HG03039 (cell line): ENCODE results near the gene FMNL2.

Source experiments
- ATAC-seq: cut with Tn5 transposase; IDR thresholded peaks from one replicate; pipeline ENCODE4 v1.9.1; 2021; ENCODE audit warnings: mild to moderate bottlenecking, moderate library complexity; ENCODE audit not compliant: unreplicated experiment

Gene FMNL2

DNA sequence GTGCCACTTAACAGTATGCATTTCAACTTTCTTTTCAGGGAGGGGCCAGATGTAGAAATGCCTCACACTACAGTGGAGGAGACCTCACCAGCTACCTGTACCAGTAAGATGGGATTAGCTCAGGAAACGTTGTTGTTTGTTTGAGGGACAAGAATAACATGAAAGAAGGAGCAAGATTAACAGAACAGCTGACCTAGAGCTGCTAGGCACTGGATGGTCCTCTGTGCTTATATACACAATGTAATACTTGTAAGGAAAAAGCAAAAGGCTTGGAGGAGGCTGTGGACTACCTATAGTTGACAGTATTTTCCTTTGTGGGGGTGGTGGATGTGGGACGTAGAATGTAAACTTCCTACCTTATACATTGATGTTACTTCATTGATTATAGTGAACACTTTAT lies 154.4 kb downstream of the FMNL2 start:
- no peak for ATAC-seq

GRCh38 chr2:152490686-152491455 lies 155.9 kb downstream of the FMNL2 start:
- ATAC-seq: no peak

- ATAC-seq: no peak
Measured at GRCh38 chr2:152492131-152492530, 157.2 kb downstream of the FMNL2 start.

GRCh38 chr2:152492911-152493310 lies 157.9 kb downstream of the FMNL2 start:
- ATAC-seq: no peak

- no peak for ATAC-seq
Measured at GRCh38 chr2:152493417-152493816, 158.4 kb downstream of the FMNL2 start.

- no peak for ATAC-seq
Measured at GRCh38 chr2:152493945-152494528, 159.1 kb downstream of the FMNL2 start.

- ATAC-seq: no peak
Measured at GRCh38 chr2:152496371-152496770, 161.4 kb downstream of the FMNL2 start.

GRCh38 chr2:152497481-152498052 lies 162.6 kb downstream of the FMNL2 start:
- ATAC-seq: peak; percentile 37

DNA sequence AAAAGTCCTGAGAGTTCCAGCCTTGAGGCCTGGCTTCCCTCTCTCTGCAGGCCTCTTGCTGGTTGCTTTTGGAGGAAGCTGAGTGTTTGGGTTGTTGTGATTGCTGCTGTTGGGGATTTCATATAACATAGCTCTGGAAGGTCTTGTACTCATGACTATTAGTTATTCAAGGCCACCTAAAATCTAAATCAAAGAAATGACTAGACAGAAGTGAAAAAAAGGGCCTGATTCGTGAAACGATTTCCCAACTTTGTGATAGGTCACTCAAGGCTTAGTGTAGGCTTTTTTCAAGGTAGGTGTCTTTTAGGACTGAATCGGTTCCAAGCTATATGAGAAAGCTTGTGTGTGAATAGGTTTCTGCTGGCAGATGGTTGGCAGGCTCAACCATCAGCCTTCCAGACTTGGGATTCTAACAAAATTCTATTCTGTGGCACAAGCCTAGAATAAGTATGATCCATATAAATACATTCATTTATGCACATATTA lies 164.4 kb downstream of the FMNL2 start:
- no peak for ATAC-seq

DNA sequence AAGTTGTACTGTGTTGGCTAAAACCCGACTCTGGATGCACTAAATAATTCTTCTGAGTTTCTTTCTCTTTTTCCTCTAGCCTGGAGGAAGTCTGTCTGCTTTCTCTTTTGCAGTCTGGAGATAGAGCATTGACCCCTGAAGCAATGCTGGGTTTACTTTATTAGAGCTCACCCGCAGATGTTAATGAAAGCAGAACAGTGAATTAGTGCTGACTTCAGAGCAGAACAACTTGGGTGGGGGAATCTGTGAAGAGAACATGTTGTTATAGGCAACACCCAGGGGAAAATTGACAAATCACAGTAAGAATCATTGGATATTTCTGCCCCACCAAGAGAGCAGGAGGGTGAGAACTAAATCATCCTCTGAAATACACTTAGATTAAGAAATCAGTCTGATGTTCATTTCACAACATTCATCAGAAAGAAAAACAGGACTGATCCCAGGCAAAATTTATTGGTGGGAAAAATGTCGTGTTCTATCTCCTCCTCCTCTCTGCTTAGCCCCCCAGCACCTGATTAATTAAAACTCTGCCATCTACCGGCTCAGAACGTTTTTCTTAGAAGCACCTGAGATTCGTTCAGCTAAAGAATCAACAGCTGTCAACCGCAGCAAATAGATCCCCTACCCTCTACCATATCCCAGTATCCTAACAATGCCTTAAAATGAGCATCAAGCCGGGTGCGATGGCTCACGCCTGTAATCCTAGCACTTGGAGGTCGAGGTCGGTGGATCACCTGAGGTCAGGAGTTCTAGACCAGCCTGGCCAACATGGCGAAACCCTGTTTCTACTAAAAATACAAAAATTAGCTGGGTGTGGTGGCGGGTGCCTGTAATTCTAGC lies 165.1 kb downstream of the FMNL2 start:
- ATAC-seq: no peak

DNA sequence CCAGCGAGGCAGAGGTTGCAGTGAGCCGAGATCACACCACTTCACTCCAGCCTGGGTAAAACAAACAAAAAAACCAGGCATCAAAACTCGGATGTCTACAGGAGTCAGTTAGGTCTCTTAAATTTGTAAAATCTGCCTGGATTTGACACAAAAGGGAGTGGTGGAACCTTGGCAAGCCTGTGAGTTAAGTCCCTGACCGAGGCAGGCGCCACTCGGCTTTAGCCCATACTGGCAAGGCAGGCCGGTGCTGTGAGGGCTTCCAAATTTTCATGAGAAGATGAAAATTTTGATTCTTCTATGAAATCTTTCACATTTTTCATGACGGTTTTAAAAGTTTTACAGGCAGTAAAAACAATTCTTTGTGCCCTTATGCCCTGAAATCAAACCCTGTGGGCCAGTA lies 165.8 kb downstream of the FMNL2 start:
- no peak for ATAC-seq

DNA sequence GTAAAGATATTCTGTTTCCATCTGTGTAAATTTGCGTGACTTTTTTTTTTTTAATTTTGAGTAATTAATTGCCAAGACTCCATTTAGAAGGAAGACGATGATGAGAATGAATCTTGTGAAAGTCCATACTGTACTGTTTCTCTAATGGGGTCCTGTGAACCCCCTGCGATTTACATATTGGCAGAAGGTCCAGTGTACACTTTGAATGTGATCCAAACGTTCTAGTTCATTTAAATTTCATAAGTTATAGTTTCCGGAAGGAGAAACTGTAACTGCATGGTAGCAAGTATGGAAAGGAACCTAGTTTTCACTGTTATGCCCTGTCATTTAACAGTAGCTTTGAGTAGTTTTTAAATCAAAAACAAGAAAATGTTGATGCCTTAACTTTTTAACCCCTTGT lies 166.7 kb downstream of the FMNL2 start:
- no peak for ATAC-seq

DNA sequence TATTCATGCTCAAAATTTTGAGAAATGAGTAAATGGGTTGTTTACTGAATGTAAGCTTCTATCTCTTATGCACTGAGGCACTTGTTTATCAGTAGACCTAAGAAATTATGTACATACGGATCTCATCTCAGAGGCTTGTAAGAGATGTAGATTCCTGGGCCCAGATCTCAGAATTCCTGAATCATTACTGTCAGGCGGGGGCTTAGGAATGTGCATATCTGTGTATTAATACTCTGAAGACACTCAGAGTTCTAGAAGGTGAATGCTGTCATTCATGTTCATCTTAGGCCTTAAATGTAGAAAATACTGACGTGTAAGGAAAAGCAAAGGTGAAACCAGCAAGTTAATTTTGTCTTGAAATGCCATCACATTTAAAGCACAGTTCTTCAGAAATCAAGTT lies 169.6 kb downstream of the FMNL2 start:
- no peak for ATAC-seq

GRCh38 chr2:152505495-152505906 lies 170.5 kb downstream of the FMNL2 start:
- no peak for ATAC-seq

- ATAC-seq: no peak
Measured at GRCh38 chr2:152506843-152507242, 171.9 kb downstream of the FMNL2 start.

- no peak for ATAC-seq
Measured at GRCh38 chr2:152507907-152508306, 172.9 kb downstream of the FMNL2 start.

DNA sequence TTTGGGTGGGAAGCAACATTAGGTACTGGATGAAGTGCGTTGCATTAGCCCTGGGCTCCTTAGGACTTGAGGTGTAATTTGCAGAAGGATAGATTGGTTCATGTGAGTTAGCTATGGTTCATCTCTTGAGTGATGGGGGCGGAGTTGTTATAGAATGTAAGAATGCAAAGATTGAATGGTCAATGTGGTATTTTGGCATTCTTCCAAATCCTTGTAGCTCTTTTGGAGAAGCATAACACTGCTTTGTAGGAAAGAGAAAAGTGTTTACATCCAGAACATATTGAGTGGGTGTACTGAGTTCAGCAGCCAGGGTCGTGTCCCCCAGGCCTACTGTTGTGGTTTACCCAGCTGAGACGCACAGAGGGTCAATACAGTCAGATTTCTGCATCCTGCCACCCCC lies 173.5 kb downstream of the FMNL2 start:
- no peak for ATAC-seq

DNA sequence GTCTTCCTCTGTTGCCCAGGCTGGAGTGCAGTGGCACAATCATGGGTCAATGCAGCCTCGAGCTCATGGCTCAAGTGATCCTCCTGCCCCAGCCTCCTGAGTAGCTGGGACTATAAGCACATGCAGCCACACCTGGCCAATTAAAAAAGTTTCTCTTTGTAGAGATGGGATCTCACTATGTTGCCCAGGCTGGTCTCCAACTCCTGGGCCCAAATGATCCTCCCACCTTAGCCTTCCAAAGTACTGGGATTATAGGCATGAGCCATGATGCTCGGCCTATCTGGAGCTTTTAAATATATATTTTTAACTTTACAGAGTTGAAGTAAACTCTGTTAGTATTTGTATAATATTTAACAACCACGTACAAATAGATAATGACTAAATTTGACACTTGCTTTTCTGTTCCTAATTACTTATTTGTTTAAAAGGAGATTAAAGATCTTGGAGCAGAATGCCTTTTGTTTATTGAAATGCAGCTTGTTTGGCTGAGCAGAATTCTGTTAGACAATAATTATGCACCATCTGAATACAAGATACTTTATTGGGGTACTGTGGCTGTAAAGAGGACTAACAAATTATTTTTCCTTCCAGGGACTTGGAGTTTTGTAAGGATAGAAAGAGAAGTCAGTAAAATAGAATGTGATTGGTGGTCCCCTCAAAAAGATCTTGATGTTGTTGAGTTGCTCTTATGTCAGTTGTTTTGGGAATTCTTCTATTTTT lies 175.0 kb downstream of the FMNL2 start:
- no peak for ATAC-seq

DNA sequence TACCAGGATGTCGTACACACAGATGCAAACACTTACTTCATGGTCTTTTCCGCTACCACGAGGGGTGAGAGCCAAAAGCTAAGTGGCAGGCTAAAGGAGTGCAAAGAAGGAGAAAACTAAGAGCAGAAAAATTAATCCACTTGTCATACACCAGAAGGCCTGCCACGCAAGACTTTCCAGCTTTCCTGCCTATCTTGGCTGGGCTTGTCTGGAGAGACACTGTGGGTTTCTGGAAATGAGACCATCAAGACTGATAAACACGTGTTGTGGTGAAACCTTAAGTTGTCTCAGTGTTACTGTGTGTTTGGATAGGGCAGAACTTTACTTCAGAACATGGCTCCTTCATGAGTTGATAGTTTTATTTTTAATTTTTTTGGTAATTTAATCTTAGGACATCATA lies 175.6 kb downstream of the FMNL2 start:
- no peak for ATAC-seq

GRCh38 chr2:152511981-152512380 lies 177.0 kb downstream of the FMNL2 start:
- no peak for ATAC-seq

DNA sequence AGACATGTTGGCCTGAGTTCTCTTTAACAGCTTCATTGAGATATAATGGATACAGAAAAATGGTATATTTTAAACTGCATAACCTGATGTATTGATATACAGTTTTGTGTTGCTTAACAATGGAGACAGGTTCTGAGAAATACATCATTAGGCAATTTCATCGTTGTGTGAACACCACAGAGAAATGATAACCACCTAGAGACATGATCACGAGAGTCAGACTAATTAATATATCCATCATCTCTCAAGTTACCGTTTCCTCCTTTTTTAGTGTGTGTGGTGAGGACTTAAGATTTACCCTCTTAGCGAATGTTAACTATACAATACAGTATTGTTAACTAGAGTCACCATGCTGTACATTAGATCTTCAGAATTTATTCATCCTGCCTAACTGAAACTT lies 178.1 kb downstream of the FMNL2 start:
- no peak for ATAC-seq
